ENCODE results near the gene PDE2A. TPM values are rescaled to one million over a fixed set of nuclear protein-coding genes. Genes with fewer than 3 reads are reported as not detected.

PDE2A gene
- total RNA-seq, 2 experiments from 2014 or later: 0.29 to 0.72 TPM

- CTCF ChIA-PET: interaction anchor here (0.7 to 8.5 kb wide), 14 partner anchors 10 to 161 kb away, joined by 3 to 92 read pairs (median 3); no protein-coding TSS in a partner anchor
- POLR2A ChIA-PET: no interaction called here
Observed at GRCh38 chr11:72589802-72590761, 84.1 kb downstream of the PDE2A start.

- CTCF ChIA-PET: interaction anchor here (0.5 to 8.5 kb wide), 8 partner anchors 9 to 855 kb away, joined by 3 to 92 read pairs (median 4); no protein-coding TSS in a partner anchor
Observed at GRCh38 chr11:72588421-72589410, 85.5 kb downstream of the PDE2A start.

GRCh38 chr11:72587696-72588095 lies 86.5 kb downstream of the PDE2A start:
- ChIA-PET POLR2A (no interaction called here), CTCF (interaction anchor here (1.0 to 8.5 kb wide), 6 partner anchors 12 to 207 kb away, joined by 3 to 92 read pairs (median 5); partner anchors contain the start of gene STARD10)

More at GRCh38 chr11:72588421-72589410, 85.5 kb downstream of the PDE2A start:
- POLR2A ChIA-PET: no interaction called here

- POLR2A ChIA-PET: no interaction called here
Observed at GRCh38 chr11:72586321-72587090, 87.7 kb downstream of the PDE2A start.

GRCh38 chr11:72585762-72586311 lies 88.4 kb downstream of the PDE2A start:
- POLR2A ChIA-PET: no interaction called here
- CTCF ChIA-PET: interaction anchor here (0.6 to 8.5 kb wide), 16 partner anchors 12 to 139 kb away, joined by 3 to 92 read pairs (median 6); no protein-coding TSS in a partner anchor

More at GRCh38 chr11:72586321-72587090, 87.7 kb downstream of the PDE2A start:
- CTCF ChIA-PET: interaction anchor here (0.8 to 8.5 kb wide), 18 partner anchors 12 to 208 kb away, joined by 3 to 92 read pairs (median 4); partner anchors contain the start of gene STARD10

- ChIA-PET CTCF (interaction anchor here (0.6 to 8.5 kb wide), 11 partner anchors 11 to 130 kb away, joined by 3 to 92 read pairs (median 6); no protein-coding TSS in a partner anchor), POLR2A (interaction anchor here (0.6 kb wide), 1 partner anchor 1113 kb away, joined by 3 read pairs; no protein-coding TSS in a partner anchor)
Observed at GRCh38 chr11:72584939-72585597, 89.2 kb downstream of the PDE2A start.

- ChIA-PET CTCF (interaction anchor here (1.0 to 8.5 kb wide), 5 partner anchors 11 to 99 kb away, joined by 3 to 92 read pairs (median 7); no protein-coding TSS in a partner anchor), POLR2A (no interaction called here)
Observed at GRCh38 chr11:72584293-72584938, 89.8 kb downstream of the PDE2A start.

- ChIA-PET POLR2A (no interaction called here), CTCF (interaction anchor here (1.0 to 1.7 kb wide), 2 partner anchors 62 to 92 kb away, joined by 3 to 6 read pairs; no protein-coding TSS in a partner anchor)
Observed at GRCh38 chr11:72583616-72584292, 90.5 kb downstream of the PDE2A start.

GRCh38 chr11:72583177-72583553 lies 91.1 kb downstream of the PDE2A start:
- ChIA-PET CTCF (interaction anchor here (1.0 kb wide), 1 partner anchor 60 kb away, joined by 3 read pairs; no protein-coding TSS in a partner anchor), POLR2A (no interaction called here)

GRCh38 chr11:72582206-72583176 lies 91.7 kb downstream of the PDE2A start:
- ChIA-PET CTCF (interaction anchor here (1.0 kb wide), 1 partner anchor 61 kb away, joined by 3 read pairs; no protein-coding TSS in a partner anchor), POLR2A (no interaction called here)

GRCh38 chr11:72581067-72581466 lies 93.2 kb downstream of the PDE2A start:
- CTCF ChIA-PET: no interaction called here

GRCh38 chr11:72580642-72580950 lies 93.6 kb downstream of the PDE2A start:
- ChIA-PET CTCF (interaction anchor here (1.0 to 1.6 kb wide), 2 partner anchors 9 to 61 kb away, joined by 3 to 5 read pairs; no protein-coding TSS in a partner anchor), POLR2A (no interaction called here)

More at GRCh38 chr11:72581067-72581466, 93.2 kb downstream of the PDE2A start:
- POLR2A ChIA-PET: no interaction called here

- ChIA-PET POLR2A (no interaction called here), CTCF (interaction anchor here (0.6 to 1.6 kb wide), 4 partner anchors 9 to 109 kb away, joined by 3 to 5 read pairs (median 3); no protein-coding TSS in a partner anchor)
Observed at GRCh38 chr11:72579816-72580641, 94.2 kb downstream of the PDE2A start.

Measured in activated CD8-positive, alpha-beta memory T cell treated with anti-CD3 and anti-CD28 coated beads for 36 hours (primary cell).